Measurements from ENCODE around the gene CHST2. TPM values are rescaled to one million over a fixed set of nuclear protein-coding genes. Genes with fewer than 3 reads are reported as not detected.

CHST2 gene, protein sequence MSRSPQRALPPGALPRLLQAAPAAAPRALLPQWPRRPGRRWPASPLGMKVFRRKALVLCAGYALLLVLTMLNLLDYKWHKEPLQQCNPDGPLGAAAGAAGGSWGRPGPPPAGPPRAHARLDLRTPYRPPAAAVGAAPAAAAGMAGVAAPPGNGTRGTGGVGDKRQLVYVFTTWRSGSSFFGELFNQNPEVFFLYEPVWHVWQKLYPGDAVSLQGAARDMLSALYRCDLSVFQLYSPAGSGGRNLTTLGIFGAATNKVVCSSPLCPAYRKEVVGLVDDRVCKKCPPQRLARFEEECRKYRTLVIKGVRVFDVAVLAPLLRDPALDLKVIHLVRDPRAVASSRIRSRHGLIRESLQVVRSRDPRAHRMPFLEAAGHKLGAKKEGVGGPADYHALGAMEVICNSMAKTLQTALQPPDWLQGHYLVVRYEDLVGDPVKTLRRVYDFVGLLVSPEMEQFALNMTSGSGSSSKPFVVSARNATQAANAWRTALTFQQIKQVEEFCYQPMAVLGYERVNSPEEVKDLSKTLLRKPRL
- total RNA-seq (2.5 and 6.5 TPM in 2 replicates), polyA plus RNA-seq (4.3 and 5.2 TPM in 2 replicates), polyA minus RNA-seq (3.1 and 3.8 TPM in 2 replicates), Bru-seq, nascent RNA (percentile 46 among the genes with signal in this experiment), BruChase-seq, experiment 1, labeled RNA remaining after a 6-hour chase (percentile 46 among the genes with signal in this experiment), BruChase-seq, experiment 2, labeled RNA remaining after a 2-hour chase (percentile 42 among the genes with signal in this experiment)
- polyA plus RNA-seq (2011; cell fraction: cytosol; rRNA removed) = 2.4 and 3.8 TPM in 2 replicates
- 2.0 and 2.8 TPM in 2 replicates for polyA plus RNA-seq (2011; cell fraction: nucleus; rRNA removed)
- polyA plus RNA-seq (2012) = 9.8 and 10.6 TPM in 2 replicates
- not detected for polyA minus RNA-seq (2011; cell fraction: cytosol; rRNA and poly(A)+ RNA removed)
- 1.4 and 3.0 TPM in 2 replicates for polyA minus RNA-seq (2011; cell fraction: nucleus; rRNA and poly(A)+ RNA removed)
- long read RNA-seq, full-length matches to known transcripts = 2 of 4 reads
- long read RNA-seq, partial matches to known transcripts = 0 of 4 reads
- long read RNA-seq, other reads (novel, unspliced or antisense) = 2 of 4 reads

DNA sequence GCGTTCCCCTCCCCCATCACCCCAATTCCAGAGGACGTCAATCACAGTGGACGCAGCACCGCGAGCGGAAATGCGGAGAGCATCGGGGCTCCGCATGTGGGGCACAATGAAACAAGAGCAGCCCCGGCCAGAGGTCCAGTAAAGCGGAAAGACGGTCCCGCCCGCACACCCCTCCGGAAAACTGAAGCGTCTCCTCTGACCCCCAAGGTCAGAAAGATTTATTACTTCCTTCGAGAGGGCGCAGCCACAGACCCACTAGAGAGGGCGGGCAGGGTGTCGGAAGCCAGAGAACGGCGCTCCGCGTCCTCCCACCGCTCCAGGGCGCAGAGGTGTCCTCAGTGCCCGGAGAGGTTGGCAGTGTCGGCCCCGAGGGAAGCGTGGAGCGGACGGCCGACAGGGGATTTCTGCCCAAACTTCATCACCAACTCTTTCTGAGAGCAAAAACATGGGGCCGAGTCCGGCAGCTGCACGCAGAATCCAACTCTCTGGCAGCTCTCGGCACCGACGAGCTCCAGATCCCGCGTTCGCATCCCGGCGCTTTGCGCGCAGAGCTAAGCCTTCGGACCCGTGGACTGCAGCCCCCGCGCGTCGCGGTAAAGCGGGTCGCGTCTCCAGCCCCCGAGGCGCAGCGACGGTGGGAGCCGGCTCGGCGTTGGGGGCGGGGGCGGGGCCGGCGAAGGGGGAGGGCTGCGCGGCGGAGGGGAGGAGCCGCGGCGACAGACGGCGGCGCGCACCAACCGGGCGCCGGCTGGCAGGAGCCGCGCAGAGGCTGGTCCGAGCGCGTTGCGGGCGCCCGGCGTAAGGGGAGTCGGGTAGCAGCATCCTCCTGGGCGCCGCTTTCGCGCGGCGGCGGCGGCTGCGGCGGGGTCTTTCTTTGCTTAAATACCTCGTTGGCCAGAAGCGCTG lies at the start of gene CHST2:
Gene CHST2, plus strand, starts transcription at position 763 of the 906 bp plus-strand sequence. CDS start 1,046 bp downstream, outside the sequence.
- intact Hi-C loops (cut with micrococcal nuclease) = loop anchor here (1.0 kb wide), 1 partner anchor 324 kb away; no protein-coding TSS in a partner anchor
- CTCF ChIA-PET = interaction anchor here (0.9 to 3.7 kb wide), 7 partner anchors 16 to 555 kb away, joined by 3 to 31 read pairs (median 7); no protein-coding TSS in a partner anchor
- no TSS peak for BruUV-seq (replicated peaks)

More for the DNA sequence above, at the start of gene CHST2:
- FAIRE-seq (peak; percentile 73), DNase-seq (ENCODE audit: low read depth, low spot score) (peak; percentile 73)
- H3K9me1 ChIP-seq (replicated peaks; ENCODE audit: control insufficient read depth, extremely low read depth, insufficient read depth, low read length) = no peaks in the 10 kb centered on the region
- peak within 1 kb of the TSS; percentile 72 for H3K4me2 ChIP-seq (ENCODE audit: insufficient read depth, low read length)
- H3K4me1 ChIP-seq (ENCODE audit: control insufficient read depth, extremely low read depth, insufficient read depth, low read length) = peaks cover 5% of the 10 kb centered on the region
- peak within 1 kb of the TSS; percentile 100 for H2AFZ ChIP-seq (ENCODE audit: low read depth, low read length)
- peak within 1 kb of the TSS; percentile 60 for H3K9ac ChIP-seq (replicated peaks; ENCODE audit: extremely low read depth, insufficient read depth, low read length)
- no peaks in the 10 kb centered on the region for H4K20me1 ChIP-seq (replicated peaks; ENCODE audit: control insufficient read depth, extremely low read depth, insufficient read depth, low read length)
- no peaks in the 10 kb centered on the region for H3K9me3 ChIP-seq (replicated peaks; ENCODE audit: control insufficient read depth, insufficient read depth, low read length)
- peak within 1 kb of the TSS; percentile 16 for H3K27ac ChIP-seq (ENCODE audit: insufficient read depth, low read depth, low read length)
- TF ChIP-seq POLR2AphosphoS5 (IDR thresholded peaks at IDR 0.05; ENCODE audit: insufficient read depth, low read depth, low read length) (peak; percentile 50), MYC (IDR thresholded peaks at IDR 0.05; ENCODE audit: low read depth, low read length) (no peak), EZH2 (IDR thresholded peaks at IDR 0.05; ENCODE audit: borderline replicate concordance, low read depth, low read length, severe bottlenecking) (no peak), POLR2A (IDR thresholded peaks at IDR 0.05; ENCODE audit: low read depth, low read length) (peak; percentile 67), FOS (IDR thresholded peaks at IDR 0.05; ENCODE audit: borderline replicate concordance, insufficient read depth, low read length) (no peak), JUN (IDR thresholded peaks at IDR 0.05; ENCODE audit: borderline replicate concordance, insufficient read depth, insufficient read length, low read depth) (no peak), GATA2 (IDR thresholded peaks at IDR 0.05; ENCODE audit: insufficient read depth, insufficient read length, low read depth, low read length) (no peak)
- peaks cover 0 to under 1% of the 10 kb centered on the region in 2 experiments for H3K27me3 ChIP-seq (ENCODE audit: control insufficient read depth in 2 of 2, insufficient read depth in 2 of 2, low read length in 2 of 2)
- dilution Hi-C loops (cut with MboI; ENCODE audit: extremely low pct_ligation_motif_present, low sequenced_read_pairs) = no loop called here
- no peaks in the 10 kb centered on the region for H3K79me2 ChIP-seq (ENCODE audit: control insufficient read depth, insufficient read depth, low read length)
- peak within 1 kb of the TSS; percentile 48 to 94 (median 84) for H3K4me3 ChIP-seq (replicated peaks in 1 of 3; ENCODE audit: insufficient read depth in 1 of 3, low read depth in 1 of 3, low read length in 3 of 3)
- H3K36me3 ChIP-seq (ENCODE audit: control insufficient read depth in 2 of 2, extremely low read depth in 1 of 2, insufficient read depth in 2 of 2, low read length in 2 of 2) = peaks cover 0 to 2% of the 10 kb centered on the region in 2 experiments
- POLR2A ChIA-PET = no interaction called here

Measured in endothelial cell of umbilical vein (primary cell).